AG04449 (cell line): ENCODE measurements around the gene MACROH2A1.
A peak's percentile ranks its signal among the peaks of the same experiment; 100 is the strongest.

Source experiments
- CTCF ChIA-PET: fragments of 350-600 bp; formaldehyde crosslinking; extraction: SDS; loops from one replicate; lab custom pipeline; 2021; ENCODE audit warnings: antibody characterized with exemption; lab: Yijun Ruan, JAX
- POLR2A ChIA-PET: fragments of 400-600, 350-600 bp; formaldehyde crosslinking; extraction: SDS; loops from one replicate; lab custom pipeline; 2020; ENCODE audit warnings: antibody characterized with exemption, inconsistent platforms; lab: Yijun Ruan, JAX
- DNase-seq: peaks from one replicate; pipeline ENCODE4 v3.0.0-alpha.2; 2010; ENCODE audit warnings: low read depth, low spot score
- H3K4me3 ChIP-seq: 2 replicates; pipeline ENCODE4 v1.5.1; 2011; ENCODE audit warnings: low read depth, mild to moderate bottlenecking, control low read depth, low read length
- TF ChIP-seq, protein P1 (sequence below): IDR thresholded peaks from one replicate; pipeline ENCODE4 v1.5.1; 2011; ENCODE audit warnings: mild to moderate bottlenecking, moderate library complexity, low read length, control low read depth, inconsistent platforms; ENCODE audit not compliant: insufficient read depth; ENCODE audit errors: missing control alignments

Gene MACROH2A1

DNA sequence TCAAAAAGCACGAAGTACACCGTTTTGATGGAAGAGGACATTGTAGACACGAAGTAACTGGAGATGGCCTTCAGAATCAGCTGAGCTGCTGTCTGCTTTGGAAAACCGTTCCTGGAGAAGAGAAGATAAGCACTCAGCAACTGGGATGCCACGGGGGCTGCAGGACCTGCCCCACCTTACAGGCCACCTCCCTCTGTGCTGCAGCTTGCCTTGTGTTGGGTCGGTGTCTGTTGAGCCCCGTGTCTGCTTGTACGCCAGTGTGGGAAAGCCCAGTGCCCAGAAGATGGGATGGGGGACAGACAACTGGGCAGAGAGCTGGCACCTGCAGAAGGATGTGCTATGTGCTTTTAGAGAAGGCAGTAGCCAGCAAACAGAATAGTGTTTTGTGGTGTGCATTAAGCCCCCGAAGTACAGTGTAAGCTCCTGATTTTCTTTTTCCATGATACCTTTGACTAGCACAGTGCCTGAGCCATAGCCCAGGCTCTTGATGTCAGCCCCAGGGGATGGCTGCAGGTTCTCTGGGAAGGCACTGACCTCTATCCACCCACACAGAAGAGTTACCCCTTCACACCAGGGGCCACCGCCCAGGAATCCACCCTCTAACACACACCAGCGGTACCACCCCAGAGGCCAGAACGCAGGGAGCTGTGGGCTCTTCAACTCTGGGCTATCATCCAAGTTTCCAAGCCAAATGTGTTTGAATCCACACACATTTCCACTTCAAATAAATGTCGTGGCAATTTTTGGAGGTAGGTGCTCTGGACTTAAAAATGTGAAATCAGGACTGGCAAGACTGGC, 63.8 kb downstream of the MACROH2A1 start:
- H3K4me3 ChIP-seq = no peak overlapping the region
- TF ChIP-seq, protein P1, sequence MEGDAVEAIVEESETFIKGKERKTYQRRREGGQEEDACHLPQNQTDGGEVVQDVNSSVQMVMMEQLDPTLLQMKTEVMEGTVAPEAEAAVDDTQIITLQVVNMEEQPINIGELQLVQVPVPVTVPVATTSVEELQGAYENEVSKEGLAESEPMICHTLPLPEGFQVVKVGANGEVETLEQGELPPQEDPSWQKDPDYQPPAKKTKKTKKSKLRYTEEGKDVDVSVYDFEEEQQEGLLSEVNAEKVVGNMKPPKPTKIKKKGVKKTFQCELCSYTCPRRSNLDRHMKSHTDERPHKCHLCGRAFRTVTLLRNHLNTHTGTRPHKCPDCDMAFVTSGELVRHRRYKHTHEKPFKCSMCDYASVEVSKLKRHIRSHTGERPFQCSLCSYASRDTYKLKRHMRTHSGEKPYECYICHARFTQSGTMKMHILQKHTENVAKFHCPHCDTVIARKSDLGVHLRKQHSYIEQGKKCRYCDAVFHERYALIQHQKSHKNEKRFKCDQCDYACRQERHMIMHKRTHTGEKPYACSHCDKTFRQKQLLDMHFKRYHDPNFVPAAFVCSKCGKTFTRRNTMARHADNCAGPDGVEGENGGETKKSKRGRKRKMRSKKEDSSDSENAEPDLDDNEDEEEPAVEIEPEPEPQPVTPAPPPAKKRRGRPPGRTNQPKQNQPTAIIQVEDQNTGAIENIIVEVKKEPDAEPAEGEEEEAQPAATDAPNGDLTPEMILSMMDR = no peak
- DNase-seq = no peak
- POLR2A ChIA-PET = interaction anchor here (1.3 kb wide), 1 partner anchor 19 kb away, joined by 3 read pairs; no protein-coding TSS in a partner anchor
- CTCF ChIA-PET = interaction anchor here (1.0 to 1.7 kb wide), 6 partner anchors 9 to 132 kb away, joined by 3 to 10 read pairs (median 5); no protein-coding TSS in a partner anchor

DNA sequence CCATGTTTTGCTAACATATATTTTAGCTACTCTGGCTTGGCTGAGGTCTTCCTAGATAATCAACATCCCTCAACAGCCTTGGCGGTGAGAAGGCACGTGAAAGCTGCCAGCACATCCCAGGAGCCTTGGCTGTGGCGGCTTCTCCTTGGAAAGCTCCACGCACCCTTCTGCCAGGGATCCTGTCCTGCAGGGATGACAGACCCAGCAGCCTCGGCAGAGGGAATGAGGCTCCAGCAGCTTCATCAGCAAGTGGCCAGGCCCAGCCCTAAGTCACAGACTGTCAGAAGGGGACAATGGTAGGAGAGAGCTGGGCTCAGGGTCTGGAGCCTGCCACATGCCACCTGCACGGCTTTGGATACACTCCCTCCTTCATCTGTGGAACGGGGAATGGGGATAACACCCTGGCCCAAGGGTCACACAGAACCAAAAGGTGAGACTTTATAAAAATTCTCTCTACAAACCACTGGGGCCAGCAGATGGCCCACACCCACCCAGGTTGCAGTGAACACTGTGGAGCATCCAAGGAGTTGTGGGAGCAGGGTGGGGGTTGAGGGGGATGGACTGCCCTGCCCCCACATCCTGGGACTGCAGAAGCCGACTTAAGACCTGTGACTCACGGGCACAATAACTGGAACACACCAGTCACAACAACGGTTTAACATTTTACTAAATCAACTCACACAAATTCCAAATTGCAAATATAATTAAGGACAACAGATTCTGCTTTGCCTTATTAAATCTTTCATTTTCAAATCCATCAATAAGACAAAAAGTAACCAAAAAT, 65.1 kb downstream of the MACROH2A1 start:
- POLR2A ChIA-PET = no interaction called here
- CTCF ChIA-PET = interaction anchor here (1.1 to 4.2 kb wide), 8 partner anchors 11 to 427 kb away, joined by 3 to 40 read pairs (median 6); no protein-coding TSS in a partner anchor
- TF ChIP-seq, protein P1 = no peak

DNA sequence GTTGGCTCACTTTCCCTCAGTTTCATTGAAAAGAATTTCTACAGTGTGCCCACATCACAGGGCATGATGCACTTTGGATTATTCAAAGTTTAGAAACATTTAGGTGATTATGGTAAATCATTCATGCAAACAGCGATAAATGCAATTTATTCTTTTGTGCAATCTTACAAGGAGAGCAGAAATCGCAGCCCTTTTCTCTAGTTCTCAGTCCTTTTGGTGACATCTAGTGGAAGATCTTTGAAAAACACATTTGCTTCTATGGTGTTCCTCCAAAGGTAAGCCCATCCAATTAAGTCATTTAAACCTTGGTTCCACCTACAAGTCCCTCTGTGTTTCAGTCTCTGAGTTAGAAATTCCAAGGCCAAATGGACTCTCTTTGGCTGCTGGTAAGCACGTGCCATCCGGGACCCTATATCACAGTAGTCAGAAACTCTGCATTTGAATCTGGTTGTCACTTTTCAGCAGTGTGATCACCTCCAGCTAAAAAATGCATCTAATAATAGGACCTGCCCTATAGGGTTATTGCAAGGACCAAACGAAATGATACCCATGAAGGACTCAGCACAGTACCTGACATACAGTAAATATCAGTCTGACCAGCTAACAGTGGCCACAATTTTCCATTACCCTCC, 66.4 kb downstream of the MACROH2A1 start:
- CTCF ChIA-PET = interaction anchor here (0.5 to 4.2 kb wide), 32 partner anchors 10 to 495 kb away, joined by 3 to 40 read pairs (median 4); partner anchors contain the start of gene PCBD2
- TF ChIP-seq, protein P1 = peak; percentile 32
- no peak for DNase-seq
- POLR2A ChIA-PET = no interaction called here
- H3K4me3 ChIP-seq = no peak overlapping the region

More for the DNA sequence above, 65.1 kb downstream of the MACROH2A1 start:
- no peak for DNase-seq
- H3K4me3 ChIP-seq = no peak overlapping the region

DNA sequence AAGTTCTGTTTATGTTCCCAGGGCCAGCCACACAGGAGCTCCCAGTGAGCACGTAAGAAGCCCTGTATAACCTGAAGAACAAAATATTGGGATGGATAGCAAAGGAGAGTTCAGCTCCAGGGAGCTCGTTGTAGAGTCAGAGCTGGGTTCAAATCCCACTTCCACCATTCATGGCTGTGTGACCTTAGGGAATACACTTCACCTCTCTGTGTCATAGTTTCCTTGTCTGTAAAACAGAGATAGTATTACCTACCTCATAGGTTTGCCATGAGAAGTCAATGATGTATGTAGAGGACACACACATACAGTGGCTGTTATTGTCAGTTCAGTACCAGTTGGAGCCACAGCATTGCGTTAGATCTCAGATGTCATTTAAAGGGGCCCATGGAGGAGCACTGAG, 67.4 kb downstream of the MACROH2A1 start:
- ChIA-PET POLR2A (no interaction called here), CTCF (interaction anchor here (0.7 to 4.2 kb wide), 30 partner anchors 9 to 427 kb away, joined by 3 to 40 read pairs (median 4); partner anchors contain the start of gene PCBD2)
- no peak overlapping the region for H3K4me3 ChIP-seq
- TF ChIP-seq, protein P1 = no peak
- no peak for DNase-seq

DNA sequence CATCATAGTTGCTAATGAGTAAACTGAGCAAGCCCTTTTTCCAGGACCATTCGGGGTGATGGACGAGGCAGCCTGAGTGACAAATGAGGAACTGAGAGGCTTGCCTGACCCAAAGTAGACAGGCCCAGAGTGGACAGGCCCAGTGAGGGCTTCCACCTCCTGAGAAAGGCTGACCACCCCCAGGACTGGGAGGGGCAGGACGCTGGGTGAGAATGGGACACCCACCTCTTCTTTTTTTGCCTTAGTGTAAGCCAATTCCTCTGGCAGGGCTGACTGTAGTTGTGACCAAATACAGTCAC, 68.3 kb downstream of the MACROH2A1 start:
- no peak for DNase-seq
- ChIA-PET CTCF (interaction anchor here (0.8 to 4.2 kb wide), 5 partner anchors 10 to 426 kb away, joined by 3 to 34 read pairs (median 4); partner anchors contain the start of gene PCBD2), POLR2A (no interaction called here)
- TF ChIP-seq, protein P1 = no peak
- H3K4me3 ChIP-seq = no peak overlapping the region
